NCI-H524 (cell line): ENCODE measurements around the gene POMP.

ENCODE experiments used
- DNase-seq, 2 experiments: peaks; one replicate each; lab custom pipeline; 2025; lab: John Stamatoyannopoulos, UW

The POMP gene

GRCh38 chr13:28658796-28659620, at the start of gene POMP:
POMP (plus strand) TSS chr13:28659130; CDS start chr13:28659185, 55 bp downstream.
- peak; percentile 92 to 97 for DNase-seq

- no peak for DNase-seq
Observed at GRCh38 chr13:28609381-28609780, 49.5 kb upstream of the POMP start.

GRCh38 chr13:28609926-28610325, 49.0 kb upstream of the POMP start:
- DNase-seq: no peak

- DNase-seq: no peak
Observed at GRCh38 chr13:28610996-28611395, 47.9 kb upstream of the POMP start.

- no peak for DNase-seq
Observed at GRCh38 chr13:28611654-28612131, 47.2 kb upstream of the POMP start.

GRCh38 chr13:28613562-28613961, 45.4 kb upstream of the POMP start:
- no peak for DNase-seq

GRCh38 chr13:28615916-28616446, 42.9 kb upstream of the POMP start:
- no peak for DNase-seq

GRCh38 chr13:28618230-28618994, 40.5 kb upstream of the POMP start:
- DNase-seq: no peak

GRCh38 chr13:28620011-28620830, 38.7 kb upstream of the POMP start:
- DNase-seq: no peak

GRCh38 chr13:28621449-28621848, 37.5 kb upstream of the POMP start:
- DNase-seq: no peak

- DNase-seq: no peak
Observed at GRCh38 chr13:28622286-28622685, 36.6 kb upstream of the POMP start.

GRCh38 chr13:28623782-28624706, 34.9 kb upstream of the POMP start:
- DNase-seq: peak; percentile 79 to 86

GRCh38 chr13:28624707-28625432, 34.1 kb upstream of the POMP start:
- peak in 1 of 2 experiments; percentile 30 for DNase-seq

- peak; percentile 85 to 98 for DNase-seq
Observed at GRCh38 chr13:28626266-28626665, 32.7 kb upstream of the POMP start.

GRCh38 chr13:28628241-28628640, 30.7 kb upstream of the POMP start:
- DNase-seq: no peak

GRCh38 chr13:28630869-28631268, 28.1 kb upstream of the POMP start:
- no peak for DNase-seq

- no peak for DNase-seq
Observed at GRCh38 chr13:28631801-28632200, 27.1 kb upstream of the POMP start.

GRCh38 chr13:28636069-28636468, 22.9 kb upstream of the POMP start:
- no peak for DNase-seq

GRCh38 chr13:28636677-28637317, 22.1 kb upstream of the POMP start:
- peak; percentile 53 to 67 for DNase-seq
